K562 (cell line): ENCODE results near the gene EMC10. TPM values are rescaled to one million over a fixed set of nuclear protein-coding genes. Genes with fewer than 3 reads are reported as not detected.

ENCODE experiments used
- ARNT ChIP-seq, 2 experiments: fragments of 450-650 bp; IDR thresholded peaks; 2 replicates each; pipeline ENCODE4 v1.6.1; 2016; ENCODE audit warnings: mild to moderate bottlenecking in 1 of 2
- IFI16 ChIP-seq: fragments of 250-450 bp; sonication (Bioruptor Pico); IDR thresholded peaks from 2 replicates; pipeline ENCODE4 v2.1.2; 2022; ENCODE audit warnings: mild to moderate bottlenecking, inconsistent platforms
- LARP7 ChIP-seq: fragments of 450-650 bp; IDR thresholded peaks from 2 replicates; pipeline ENCODE4 v1.6.1; 2016
- MYC ChIP-seq, 2 experiments: fragments of 250-450 bp in 1 of 2; sonication (Bioruptor Pico) in 1 of 2; IDR thresholded peaks; 2 replicates each; pipeline versions ENCODE4 v1.5.1 to v1.6.1; 2012 to 2021; ENCODE audit warnings: low read depth in 2 of 2, borderline replicate concordance in 1 of 2, improper control_type of control experiment in 1 of 2, low read length in 1 of 2, mild to moderate bottlenecking in 1 of 2, moderate library complexity in 1 of 2
- SMAD3 ChIP-seq: fragments of 450-650 bp; formaldehyde crosslinking; conservative IDR thresholded peaks from 2 replicates; pipeline ENCODE4 v1.4.0; 2020; ENCODE audit warnings: mild to moderate bottlenecking
- TEAD1 ChIP-seq, 2 experiments: fragments of 450-650 bp in 1 of 2; sonication (generic) in 1 of 2; formaldehyde crosslinking; IDR thresholded peaks; 2 replicates each; pipeline versions ENCODE4 v1.4.0 to v1.8.0; 2020 to 2022; ENCODE audit warnings: mild to moderate bottlenecking in 2 of 2, missing genetic modification reagents in 1 of 2
- ZNF175 ChIP-seq: fragments of 200-800 bp; sonication (Bioruptor generic); IDR thresholded peaks from 2 replicates; pipeline ENCODE4 v1.6.1; 2016; ENCODE audit warnings: low read depth, mild to moderate bottlenecking, missing genetic modification characterization, missing compliant biosample characterization
- ZNF232 ChIP-seq: sonication (generic); formaldehyde crosslinking; IDR thresholded peaks from 2 replicates; pipeline ENCODE4 v1.8.0; 2022; ENCODE audit warnings: mild to moderate bottlenecking, missing genetic modification reagents
- polyA plus RNA-seq, 8 experiments: library from polyadenylated mRNA; depleted of rRNA in 4 of 8; stranded (reverse) in 5 of 8; unstranded in 3 of 8; fragments of >200 nt; fragmentation: Nextera tagmentation in 2 of 8; fragmentation: Illumina TruSeq in 1 of 8; extraction: Ambion mirVana in 2 of 8; extraction: Trizol in 1 of 8; gene quantifications; 2 replicates each; pipeline versions ENCODE4 v1.2.1 to v1.2.3, GENCODE V29; 2011 to 2014; ENCODE audit warnings: inconsistent platforms in 1 of 8, missing spikeins in 1 of 8
- total RNA-seq, 7 experiments: library from RNA; depleted of rRNA in 6 of 7; stranded (reverse); fragments of >200 nt in 6 of 7; fragmentation: Illumina TruSeq in 2 of 7; extraction: Trizol in 2 of 7; gene quantifications; 2 replicates each; pipeline versions ENCODE4 v1.2.1 to v1.2.3, GENCODE V29; 2011 to 2021; ENCODE audit warnings: low replicate concordance in 1 of 7
- TF ChIP-seq, protein P1 (sequence below): sonication (generic); formaldehyde crosslinking; IDR thresholded peaks from 2 replicates; pipeline ENCODE4 v1.8.0; 2022; ENCODE audit warnings: missing genetic modification reagents, mild to moderate bottlenecking, moderate library complexity, borderline replicate concordance
- TF ChIP-seq, protein P2 (sequence below), 2 experiments: fragments of 250-450 bp in 1 of 2; fragments of 450-650 bp in 1 of 2; sonication (Bioruptor Pico) in 1 of 2; IDR thresholded peaks; 2 replicates each; pipeline versions ENCODE4 v1.6.1 to v1.8.0; 2016 to 2021; ENCODE audit warnings: mild to moderate bottlenecking in 2 of 2, moderate library complexity in 2 of 2, missing compliant biosample characterization in 1 of 2, missing genetic modification characterization in 1 of 2
- TF ChIP-seq, protein P3 (sequence below): fragments of 150-350 bp; conservative IDR thresholded peaks from 2 replicates; pipeline ENCODE4 v1.6.1; 2014; ENCODE audit warnings: low read length
- TF ChIP-seq, protein P4 (sequence below): fragments of 450-650 bp; formaldehyde crosslinking; IDR thresholded peaks from 2 replicates; pipeline ENCODE4 v1.4.0; 2022; ENCODE audit warnings: missing genetic modification characterization
- TF ChIP-seq, protein P5 (sequence below): fragments of 450-650 bp; IDR thresholded peaks from 2 replicates; pipeline ENCODE4 v1.6.1; 2016; ENCODE audit warnings: antibody characterized with exemption
- TF ChIP-seq, protein P6 (sequence below): IDR thresholded peaks from 2 replicates; pipeline ENCODE4 v1.6.1; 2011; ENCODE audit warnings: borderline replicate concordance, low read depth, mild to moderate bottlenecking, moderate library complexity, low read length; ENCODE audit not compliant: insufficient read depth, poor library complexity, severe bottlenecking
- TF ChIP-seq, protein P7 (sequence below): sonication (generic); formaldehyde crosslinking; IDR thresholded peaks from 2 replicates; pipeline ENCODE4 v1.8.0; 2022; ENCODE audit warnings: mild to moderate bottlenecking, missing genetic modification reagents

EMC10 gene
- total and polyA plus RNA-seq, 9 of the 15 experiments (the other 6 are each of a cell fraction or from before 2014, with no cell fraction given), result 1.4 to 46.0 (median 13.1) TPM

DNA sequence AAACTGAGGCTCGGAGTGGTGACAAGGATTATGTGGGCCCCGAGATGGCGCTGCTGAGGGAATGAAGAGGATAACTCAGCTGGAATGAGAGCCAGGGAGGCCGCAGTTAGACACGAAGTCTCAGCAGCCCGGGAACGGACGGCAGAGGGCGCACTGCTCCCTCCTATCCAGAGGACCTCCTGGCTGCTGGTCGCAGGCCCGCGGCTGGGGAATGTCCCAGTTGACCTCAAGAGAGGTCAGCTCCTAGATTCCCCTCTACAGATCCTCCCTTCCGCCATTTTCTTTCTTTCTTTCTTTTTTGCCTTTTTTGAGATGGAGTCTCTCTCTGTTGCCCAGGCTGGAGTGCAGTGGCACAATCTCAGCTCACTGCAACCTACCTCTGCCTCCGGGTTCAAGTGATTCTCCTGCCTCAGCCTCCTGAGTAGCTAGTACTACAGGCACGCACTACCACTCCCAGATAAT lies 61.5 kb downstream of the EMC10 start (continued):
- TF ChIP-seq LARP7 (peak; percentile 68; the same call in 1 of the 2 replicates), ARNT (IDR thresholded peaks at IDR 0.05) (peak; percentile 45 to 50; a peak in 1 of 4 replicates), ZNF232 (CRISPR knock-in tag) (no peak), SMAD3 (CRISPR knock-in tag) (peak; percentile 86; the same call in 1 of the 2 replicates), TEAD1 (CRISPR knock-in tag; IDR thresholded peaks at IDR 0.05) (peak in 1 of 2 experiments; percentile 74; a peak in 1 of 4 replicates), MYC (IDR thresholded peaks at IDR 0.05; ENCODE audit: low read depth, low read length) (peak; percentile 26; the same call in 1 of the 2 replicates), MYC (CRISPR knock-in tag; IDR thresholded peaks at IDR 0.05; ENCODE audit: borderline replicate concordance, low read depth) (no peak), IFI16 (CRISPR knock-in tag) (no peak), ZNF175 (CRISPR knock-in tag) (0 out of 2 replicates have a peak, but pooled peaks have one; percentile 33)
- TF ChIP-seq, protein P1, sequence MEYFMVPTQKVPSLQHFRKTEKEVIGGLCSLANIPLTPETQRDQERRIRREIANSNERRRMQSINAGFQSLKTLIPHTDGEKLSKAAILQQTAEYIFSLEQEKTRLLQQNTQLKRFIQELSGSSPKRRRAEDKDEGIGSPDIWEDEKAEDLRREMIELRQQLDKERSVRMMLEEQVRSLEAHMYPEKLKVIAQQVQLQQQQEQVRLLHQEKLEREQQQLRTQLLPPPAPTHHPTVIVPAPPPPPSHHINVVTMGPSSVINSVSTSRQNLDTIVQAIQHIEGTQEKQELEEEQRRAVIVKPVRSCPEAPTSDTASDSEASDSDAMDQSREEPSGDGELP (CRISPR knock-in tag), result peak; percentile 93
- TF ChIP-seq, protein P2, sequence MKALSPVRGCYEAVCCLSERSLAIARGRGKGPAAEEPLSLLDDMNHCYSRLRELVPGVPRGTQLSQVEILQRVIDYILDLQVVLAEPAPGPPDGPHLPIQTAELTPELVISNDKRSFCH (CRISPR knock-in tag; IDR thresholded peaks at IDR 0.05), result no peak
- TF ChIP-seq, protein P2 (tag; IDR thresholded peaks at IDR 0.05), result 0 out of 2 replicates have a peak, but pooled peaks have one; percentile 54
- TF ChIP-seq, protein P3, sequence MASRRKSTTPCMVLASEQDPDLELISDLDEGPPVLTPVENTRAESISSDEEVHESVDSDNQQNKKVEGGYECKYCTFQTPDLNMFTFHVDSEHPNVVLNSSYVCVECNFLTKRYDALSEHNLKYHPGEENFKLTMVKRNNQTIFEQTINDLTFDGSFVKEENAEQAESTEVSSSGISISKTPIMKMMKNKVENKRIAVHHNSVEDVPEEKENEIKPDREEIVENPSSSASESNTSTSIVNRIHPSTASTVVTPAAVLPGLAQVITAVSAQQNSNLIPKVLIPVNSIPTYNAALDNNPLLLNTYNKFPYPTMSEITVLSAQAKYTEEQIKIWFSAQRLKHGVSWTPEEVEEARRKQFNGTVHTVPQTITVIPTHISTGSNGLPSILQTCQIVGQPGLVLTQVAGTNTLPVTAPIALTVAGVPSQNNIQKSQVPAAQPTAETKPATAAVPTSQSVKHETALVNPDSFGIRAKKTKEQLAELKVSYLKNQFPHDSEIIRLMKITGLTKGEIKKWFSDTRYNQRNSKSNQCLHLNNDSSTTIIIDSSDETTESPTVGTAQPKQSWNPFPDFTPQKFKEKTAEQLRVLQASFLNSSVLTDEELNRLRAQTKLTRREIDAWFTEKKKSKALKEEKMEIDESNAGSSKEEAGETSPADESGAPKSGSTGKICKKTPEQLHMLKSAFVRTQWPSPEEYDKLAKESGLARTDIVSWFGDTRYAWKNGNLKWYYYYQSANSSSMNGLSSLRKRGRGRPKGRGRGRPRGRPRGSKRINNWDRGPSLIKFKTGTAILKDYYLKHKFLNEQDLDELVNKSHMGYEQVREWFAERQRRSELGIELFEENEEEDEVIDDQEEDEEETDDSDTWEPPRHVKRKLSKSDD, result no peak
- TF ChIP-seq, protein P4, sequence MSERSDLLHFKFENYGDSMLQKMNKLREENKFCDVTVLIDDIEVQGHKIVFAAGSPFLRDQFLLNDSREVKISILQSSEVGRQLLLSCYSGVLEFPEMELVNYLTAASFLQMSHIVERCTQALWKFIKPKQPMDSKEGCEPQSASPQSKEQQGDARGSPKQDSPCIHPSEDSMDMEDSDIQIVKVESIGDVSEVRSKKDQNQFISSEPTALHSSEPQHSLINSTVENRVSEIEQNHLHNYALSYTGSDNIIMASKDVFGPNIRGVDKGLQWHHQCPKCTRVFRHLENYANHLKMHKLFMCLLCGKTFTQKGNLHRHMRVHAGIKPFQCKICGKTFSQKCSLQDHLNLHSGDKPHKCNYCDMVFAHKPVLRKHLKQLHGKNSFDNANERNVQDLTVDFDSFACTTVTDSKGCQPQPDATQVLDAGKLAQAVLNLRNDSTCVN (CRISPR knock-in tag), result 0 out of 2 replicates have a peak, but pooled peaks have one; percentile 24
- TF ChIP-seq, protein P5, sequence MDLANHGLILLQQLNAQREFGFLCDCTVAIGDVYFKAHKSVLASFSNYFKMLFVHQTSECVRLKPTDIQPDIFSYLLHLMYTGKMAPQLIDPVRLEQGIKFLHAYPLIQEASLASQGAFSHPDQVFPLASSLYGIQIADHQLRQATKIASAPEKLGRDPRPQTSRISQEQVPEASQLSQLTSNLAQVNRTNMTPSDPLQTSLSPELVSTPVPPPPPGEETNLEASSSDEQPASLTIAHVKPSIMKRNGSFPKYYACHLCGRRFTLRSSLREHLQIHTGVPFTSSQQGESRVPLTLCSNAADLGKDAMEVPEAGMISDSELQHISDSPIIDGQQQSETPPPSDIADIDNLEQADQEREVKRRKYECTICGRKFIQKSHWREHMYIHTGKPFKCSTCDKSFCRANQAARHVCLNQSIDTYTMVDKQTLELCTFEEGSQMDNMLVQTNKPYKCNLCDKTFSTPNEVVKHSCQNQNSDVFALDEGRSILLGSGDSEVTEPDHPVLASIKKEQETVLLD, result peak; percentile 64; the same call in 1 of the 2 replicates
- TF ChIP-seq, protein P6, sequence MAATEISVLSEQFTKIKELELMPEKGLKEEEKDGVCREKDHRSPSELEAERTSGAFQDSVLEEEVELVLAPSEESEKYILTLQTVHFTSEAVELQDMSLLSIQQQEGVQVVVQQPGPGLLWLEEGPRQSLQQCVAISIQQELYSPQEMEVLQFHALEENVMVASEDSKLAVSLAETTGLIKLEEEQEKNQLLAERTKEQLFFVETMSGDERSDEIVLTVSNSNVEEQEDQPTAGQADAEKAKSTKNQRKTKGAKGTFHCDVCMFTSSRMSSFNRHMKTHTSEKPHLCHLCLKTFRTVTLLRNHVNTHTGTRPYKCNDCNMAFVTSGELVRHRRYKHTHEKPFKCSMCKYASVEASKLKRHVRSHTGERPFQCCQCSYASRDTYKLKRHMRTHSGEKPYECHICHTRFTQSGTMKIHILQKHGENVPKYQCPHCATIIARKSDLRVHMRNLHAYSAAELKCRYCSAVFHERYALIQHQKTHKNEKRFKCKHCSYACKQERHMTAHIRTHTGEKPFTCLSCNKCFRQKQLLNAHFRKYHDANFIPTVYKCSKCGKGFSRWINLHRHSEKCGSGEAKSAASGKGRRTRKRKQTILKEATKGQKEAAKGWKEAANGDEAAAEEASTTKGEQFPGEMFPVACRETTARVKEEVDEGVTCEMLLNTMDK, result peak; percentile 20
- TF ChIP-seq, protein P7, sequence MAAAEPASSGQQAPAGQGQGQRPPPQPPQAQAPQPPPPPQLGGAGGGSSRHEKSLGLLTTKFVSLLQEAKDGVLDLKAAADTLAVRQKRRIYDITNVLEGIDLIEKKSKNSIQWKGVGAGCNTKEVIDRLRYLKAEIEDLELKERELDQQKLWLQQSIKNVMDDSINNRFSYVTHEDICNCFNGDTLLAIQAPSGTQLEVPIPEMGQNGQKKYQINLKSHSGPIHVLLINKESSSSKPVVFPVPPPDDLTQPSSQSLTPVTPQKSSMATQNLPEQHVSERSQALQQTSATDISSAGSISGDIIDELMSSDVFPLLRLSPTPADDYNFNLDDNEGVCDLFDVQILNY, result 0 out of 2 replicates have a peak, but pooled peaks have one; percentile 15
